ENCODE data around the gene KNDC1. TPM values are rescaled to one million over a fixed set of nuclear protein-coding genes. Genes with fewer than 3 reads are reported as not detected.
"Not testable (repeated sequence)": the region's sequence is repeated elsewhere in the genome, so short reads cannot be mapped to it uniquely, and the experiment has no call there.

The KNDC1 gene
- total and polyA plus RNA-seq, 10 donors = 0.05 to 3.5 (median 1.0) TPM

DNA sequence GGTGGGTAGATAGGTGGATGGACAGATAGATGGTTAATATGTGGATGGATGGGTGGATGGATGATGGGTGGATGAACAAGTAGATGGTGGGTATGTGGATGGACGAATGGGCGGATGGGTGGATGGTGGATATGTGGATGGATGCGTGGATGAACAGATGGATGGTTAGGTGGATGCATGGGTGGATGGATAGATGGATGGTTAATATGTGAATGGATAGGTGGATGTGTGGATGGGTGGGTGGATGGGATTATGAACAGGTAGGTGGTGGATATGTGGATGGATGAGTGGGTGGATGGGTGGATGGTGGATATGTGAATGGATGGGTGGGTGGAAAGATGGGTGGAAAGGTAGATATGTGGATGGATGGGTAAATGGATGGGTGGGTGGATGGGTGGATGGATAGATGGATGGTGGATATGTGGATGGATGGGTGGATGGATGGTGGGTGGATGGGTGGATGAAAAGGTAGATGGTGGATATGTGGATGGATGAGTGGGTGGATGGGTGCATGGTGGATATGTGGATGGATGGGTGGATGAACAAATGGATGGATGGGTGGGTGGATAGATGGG, 14.8 kb downstream of the KNDC1 start:
- TF ChIP-seq POLR2A (IDR thresholded peaks at IDR 0.05) (no peak), CTCF (IDR thresholded peaks at IDR 0.05 in 8 of 11, conservative IDR thresholded peaks at IDR 0.05 in 3 of 11) (no peak), POLR2AphosphoS5 (IDR thresholded peaks at IDR 0.05) (no peak)
- 59 to 83% (median 77%) methylated on average over 3 of the region's 3 CpGs for WGBS, 5 donors
- Histone ChIP-seq H3K4me1 (no peaks in the 10 kb centered on the region), H3K4me3 (no peak overlapping the region), H3K9me3 (no peaks in the 10 kb centered on the region), H3K27ac (no peak overlapping the region), H3K27me3 (replicated peaks in 1 of 7) (peaks cover 0 to 22% (median 0%) of the 10 kb centered on the region in 7 donors), H3K36me3 (no peaks in the 10 kb centered on the region)
- intact Hi-C loops (cut with DNase I; ENCODE audit: low total_unique reads) = no loop called here
- no peak for DNase-seq

GRCh38 chr10:133175624-133176023, 15.6 kb downstream of the KNDC1 start:
- DNase-seq; H3K4me1 ChIP-seq; H3K36me3 ChIP-seq; H3K27ac ChIP-seq; H3K9me3 ChIP-seq; H3K4me3 ChIP-seq; intact Hi-C loops (cut with DNase I; ENCODE audit: low total_unique reads): not testable (repeated sequence)
- H3K27me3 ChIP-seq (replicated peaks in 1 of 7) = peaks cover 0 to 31% (median 0%) of the 10 kb centered on the region in 7 donors
- 82 to 91% (median 84%) methylated on average over 4 of the region's 4 CpGs for WGBS, 5 donors

GRCh38 chr10:133176546-133176945, 16.5 kb downstream of the KNDC1 start:
- H3K4me1 ChIP-seq = no peaks in the 10 kb centered on the region
- DNase-seq = no peak
- TF ChIP-seq POLR2A (IDR thresholded peaks at IDR 0.05) (no peak), CTCF (IDR thresholded peaks at IDR 0.05 in 8 of 11, conservative IDR thresholded peaks at IDR 0.05 in 3 of 11) (no peak), POLR2AphosphoS5 (IDR thresholded peaks at IDR 0.05) (no peak)
- no peaks in the 10 kb centered on the region for H3K36me3 ChIP-seq
- H3K9me3 ChIP-seq = no peaks in the 10 kb centered on the region
- WGBS, 5 donors = 90 to 98% (median 92%) methylated on average over 3 to 4 of the region's 4 CpGs
- H3K4me3 ChIP-seq = no peak overlapping the region
- peaks cover 0 to 40% (median 0%) of the 10 kb centered on the region in 7 donors for H3K27me3 ChIP-seq (replicated peaks in 1 of 7)
- H3K27ac ChIP-seq = no peak overlapping the region
- intact Hi-C loops (cut with DNase I; ENCODE audit: low total_unique reads) = no loop called here

DNA sequence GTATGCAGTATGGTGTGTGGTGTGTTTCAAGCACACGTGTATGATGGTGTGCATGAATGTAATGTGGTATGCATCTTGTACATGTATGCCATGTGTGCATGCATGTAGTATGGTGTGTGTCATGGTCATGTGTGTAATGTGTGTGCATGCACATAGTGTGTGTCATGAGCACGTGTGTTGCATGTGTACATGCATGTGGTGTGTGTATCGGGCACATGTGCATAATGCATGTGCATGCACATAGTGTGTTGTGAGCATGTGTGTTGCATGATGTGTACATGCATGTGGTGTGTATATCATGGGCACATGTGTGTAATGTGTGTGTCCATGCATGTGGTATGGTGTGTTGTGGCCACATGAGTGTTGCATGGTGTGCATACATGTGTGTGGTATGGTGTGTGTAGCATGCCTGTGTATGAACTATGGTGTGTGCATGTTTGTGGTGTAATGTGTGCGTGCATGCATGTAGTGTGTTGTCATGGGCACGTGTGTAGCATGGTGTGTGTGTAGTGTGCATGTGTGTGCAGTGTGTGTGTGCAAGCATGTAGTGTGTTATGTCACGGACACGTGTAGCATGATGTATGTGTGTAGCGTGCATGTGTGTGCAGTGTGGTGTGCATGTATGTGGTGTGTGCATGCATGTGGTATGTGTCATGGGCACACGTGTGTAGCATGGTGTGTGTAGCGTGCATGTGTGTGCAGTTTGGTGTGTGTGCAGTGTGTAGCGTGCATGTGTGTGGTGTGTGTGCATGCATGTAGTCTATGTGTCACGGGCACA, 17.6 kb downstream of the KNDC1 start:
- WGBS, 5 donors = 91 to 96% (median 92%) methylated on average over 12 of the region's 12 CpGs
- intact Hi-C loops (cut with DNase I; ENCODE audit: low total_unique reads) = no loop called here
- Histone ChIP-seq H3K9me3 (no peaks in the 10 kb centered on the region), H3K27me3 (replicated peaks in 1 of 7) (peaks cover 0 to 43% (median 0%) of the 10 kb centered on the region in 7 donors), H3K4me3 (no peak overlapping the region), H3K36me3 (no peaks in the 10 kb centered on the region), H3K27ac (no peak overlapping the region), H3K4me1 (no peaks in the 10 kb centered on the region)
- TF ChIP-seq CTCF (IDR thresholded peaks at IDR 0.05 in 8 of 11, conservative IDR thresholded peaks at IDR 0.05 in 3 of 11) (no peak), POLR2A (IDR thresholded peaks at IDR 0.05) (peak in 1 of 3 donors; percentile 27)
- no peak for DNase-seq
